ENCODE measurements around the gene TRIP13.

DNA sequence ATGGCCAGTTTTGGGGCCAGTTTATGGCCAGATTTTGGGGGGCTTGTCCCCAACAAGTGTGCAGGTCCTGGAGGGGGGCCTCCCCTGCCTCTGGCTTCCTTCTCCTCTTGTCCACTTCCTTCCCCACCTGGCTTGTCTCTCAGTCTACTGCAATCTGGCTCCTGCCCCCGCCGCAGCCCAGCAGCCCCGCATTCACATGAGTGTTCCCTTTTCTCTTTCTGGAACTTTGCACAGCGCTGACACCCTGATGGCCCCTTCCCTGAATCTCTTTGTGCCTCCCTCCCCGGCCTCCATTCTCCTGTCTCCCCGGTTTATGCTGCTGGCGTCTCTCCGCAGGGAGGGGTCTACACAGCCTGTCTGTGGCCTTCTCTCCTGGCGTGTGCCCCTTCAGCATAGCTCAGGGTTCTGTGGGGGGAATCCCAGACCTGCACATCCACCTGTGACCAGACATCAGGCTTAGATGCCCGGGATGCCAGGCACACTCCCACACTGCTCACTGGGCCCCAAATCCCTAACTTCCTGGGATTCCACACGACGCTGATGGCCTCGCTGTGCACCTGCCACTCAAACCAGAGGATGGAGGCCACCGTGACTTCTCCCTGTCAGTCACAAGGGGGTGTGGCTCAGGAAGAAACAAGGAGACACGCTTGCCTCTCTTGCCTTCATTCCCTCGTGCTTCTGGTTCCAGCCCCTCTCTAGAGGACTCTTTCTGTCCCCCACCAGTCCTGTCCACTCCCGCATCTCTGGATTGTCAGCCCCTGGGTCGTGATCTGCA is 17.5 kb downstream of the TRIP13 start:
- TF ChIP-seq, protein P1, sequence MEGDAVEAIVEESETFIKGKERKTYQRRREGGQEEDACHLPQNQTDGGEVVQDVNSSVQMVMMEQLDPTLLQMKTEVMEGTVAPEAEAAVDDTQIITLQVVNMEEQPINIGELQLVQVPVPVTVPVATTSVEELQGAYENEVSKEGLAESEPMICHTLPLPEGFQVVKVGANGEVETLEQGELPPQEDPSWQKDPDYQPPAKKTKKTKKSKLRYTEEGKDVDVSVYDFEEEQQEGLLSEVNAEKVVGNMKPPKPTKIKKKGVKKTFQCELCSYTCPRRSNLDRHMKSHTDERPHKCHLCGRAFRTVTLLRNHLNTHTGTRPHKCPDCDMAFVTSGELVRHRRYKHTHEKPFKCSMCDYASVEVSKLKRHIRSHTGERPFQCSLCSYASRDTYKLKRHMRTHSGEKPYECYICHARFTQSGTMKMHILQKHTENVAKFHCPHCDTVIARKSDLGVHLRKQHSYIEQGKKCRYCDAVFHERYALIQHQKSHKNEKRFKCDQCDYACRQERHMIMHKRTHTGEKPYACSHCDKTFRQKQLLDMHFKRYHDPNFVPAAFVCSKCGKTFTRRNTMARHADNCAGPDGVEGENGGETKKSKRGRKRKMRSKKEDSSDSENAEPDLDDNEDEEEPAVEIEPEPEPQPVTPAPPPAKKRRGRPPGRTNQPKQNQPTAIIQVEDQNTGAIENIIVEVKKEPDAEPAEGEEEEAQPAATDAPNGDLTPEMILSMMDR (IDR thresholded peaks at IDR 0.05; ENCODE audit: poor library complexity, severe bottlenecking): no peak
- TF ChIP-seq EZH2 (IDR thresholded peaks at IDR 0.05; ENCODE audit: borderline replicate concordance, insufficient read depth, low read length, poor library complexity, severe bottlenecking): no peak
- no peak for TF ChIP-seq POLR2AphosphoS5 (IDR thresholded peaks at IDR 0.05)
- TF ChIP-seq RAD21 (conservative IDR thresholded peaks at IDR 0.05): no peak
- no peak for TF ChIP-seq TAF1 (IDR thresholded peaks at IDR 0.05; ENCODE audit: low read depth)
- TF ChIP-seq SMC3 (conservative IDR thresholded peaks at IDR 0.05; ENCODE audit: poor library complexity): no peak
- TF ChIP-seq EP300 (conservative IDR thresholded peaks at IDR 0.05; ENCODE audit: poor library complexity, severe bottlenecking): no peak
- TF ChIP-seq, protein P2, sequence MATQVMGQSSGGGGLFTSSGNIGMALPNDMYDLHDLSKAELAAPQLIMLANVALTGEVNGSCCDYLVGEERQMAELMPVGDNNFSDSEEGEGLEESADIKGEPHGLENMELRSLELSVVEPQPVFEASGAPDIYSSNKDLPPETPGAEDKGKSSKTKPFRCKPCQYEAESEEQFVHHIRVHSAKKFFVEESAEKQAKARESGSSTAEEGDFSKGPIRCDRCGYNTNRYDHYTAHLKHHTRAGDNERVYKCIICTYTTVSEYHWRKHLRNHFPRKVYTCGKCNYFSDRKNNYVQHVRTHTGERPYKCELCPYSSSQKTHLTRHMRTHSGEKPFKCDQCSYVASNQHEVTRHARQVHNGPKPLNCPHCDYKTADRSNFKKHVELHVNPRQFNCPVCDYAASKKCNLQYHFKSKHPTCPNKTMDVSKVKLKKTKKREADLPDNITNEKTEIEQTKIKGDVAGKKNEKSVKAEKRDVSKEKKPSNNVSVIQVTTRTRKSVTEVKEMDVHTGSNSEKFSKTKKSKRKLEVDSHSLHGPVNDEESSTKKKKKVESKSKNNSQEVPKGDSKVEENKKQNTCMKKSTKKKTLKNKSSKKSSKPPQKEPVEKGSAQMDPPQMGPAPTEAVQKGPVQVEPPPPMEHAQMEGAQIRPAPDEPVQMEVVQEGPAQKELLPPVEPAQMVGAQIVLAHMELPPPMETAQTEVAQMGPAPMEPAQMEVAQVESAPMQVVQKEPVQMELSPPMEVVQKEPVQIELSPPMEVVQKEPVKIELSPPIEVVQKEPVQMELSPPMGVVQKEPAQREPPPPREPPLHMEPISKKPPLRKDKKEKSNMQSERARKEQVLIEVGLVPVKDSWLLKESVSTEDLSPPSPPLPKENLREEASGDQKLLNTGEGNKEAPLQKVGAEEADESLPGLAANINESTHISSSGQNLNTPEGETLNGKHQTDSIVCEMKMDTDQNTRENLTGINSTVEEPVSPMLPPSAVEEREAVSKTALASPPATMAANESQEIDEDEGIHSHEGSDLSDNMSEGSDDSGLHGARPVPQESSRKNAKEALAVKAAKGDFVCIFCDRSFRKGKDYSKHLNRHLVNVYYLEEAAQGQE (IDR thresholded peaks at IDR 0.05; ENCODE audit: borderline replicate concordance): no peak
- no peak for TF ChIP-seq MXI1 (conservative IDR thresholded peaks at IDR 0.05; ENCODE audit: poor library complexity, severe bottlenecking)
